Testis (tissue), 3 donors: Measurements from ENCODE around the gene C16orf89. TPM values are rescaled to one million over a fixed set of nuclear protein-coding genes. Genes with fewer than 3 reads are reported as not detected.

Experiments
- DNase-seq: peaks from one replicate; pipeline ENCODE4 v3.0.0-alpha.2; 2019
- H3K27ac ChIP-seq, 2 donors: fragments of 200-600 bp; sonication (generic); one replicate each; pipeline ENCODE4 v1.5.1; 2019
- H3K27me3 ChIP-seq: fragments of 200-600 bp; sonication (generic); one replicate; pipeline ENCODE4 v1.5.1; 2019
- H3K36me3 ChIP-seq: fragments of 200-600 bp; sonication (generic); one replicate; pipeline ENCODE4 v1.5.1; 2017; ENCODE audit warnings: low read depth; ENCODE audit errors: missing control alignments
- H3K4me1 ChIP-seq: fragments of 200-600 bp; sonication (generic); one replicate; pipeline ENCODE4 v1.5.1; 2019
- H3K4me3 ChIP-seq, 2 donors: fragments of 200-600 bp; sonication (generic); one replicate each; pipeline ENCODE4 v1.5.1; 2017 to 2019
- H3K9me3 ChIP-seq: fragments of 200-600 bp; sonication (generic); one replicate; pipeline ENCODE4 v1.5.1; 2017
- CTCF ChIP-seq, 3 experiments: fragments of 450-650 bp in 2 of 3; fragments of 200-600 bp in 1 of 3; sonication (generic) in 1 of 3; IDR thresholded peaks; one replicate each; pipeline ENCODE4 v1.5.1; 2016 to 2019; ENCODE audit warnings: antibody characterized with exemption in 3 of 3, mild to moderate bottlenecking in 2 of 3, moderate library complexity in 1 of 3
- POLR2A ChIP-seq: fragments of 450-650 bp; IDR thresholded peaks from one replicate; pipeline ENCODE4 v1.6.1; 2017; ENCODE audit warnings: antibody characterized with exemption, mild to moderate bottlenecking, moderate library complexity
- WGBS, 2 donors: methylation state at CpG; one replicate each; pipeline ENCODE4 v1.1.5; 2018; 5-methylcytosine and 5-hydroxymethylcytosine counted together
- intact Hi-C: fragments of 100-400 bp; cut with DNase I; formaldehyde crosslinking; loops from one replicate; pipeline ENCODE4 v1.15.1; 2023; ENCODE audit warnings: low total_unique reads
- polyA plus RNA-seq: library from polyadenylated mRNA; stranded (reverse); fragments of 350-450 nt; fragmentation: Illumina TruSeq; extraction: RNeasy Lipid Tissue Mini Kit (QIAGEN cat#74804); gene quantifications from one replicate; pipeline ENCODE4 v1.2.3, GENCODE V29; 2014; ENCODE audit warnings: low read depth, low replicate concordance; ENCODE audit not compliant: insufficient read depth
- total RNA-seq, 2 donors: library from RNA; depleted of rRNA; stranded (reverse); fragments of >200 nt; gene quantifications; one replicate each; pipeline ENCODE4 v1.2.3, GENCODE V29; 2016

Gene C16orf89
- total and polyA plus RNA-seq, 3 donors from 2014 or later = 1.2 to 10.8 (median 2.4) TPM

- no peaks in the 10 kb centered on the region for H3K9me3 ChIP-seq
- H3K36me3 ChIP-seq = no peaks in the 10 kb centered on the region
- no peak overlapping the region for H3K4me3 ChIP-seq
- DNase-seq = no peak
- intact Hi-C loops = no loop called here
- TF ChIP-seq CTCF (IDR thresholded peaks at IDR 0.05) (no peak), POLR2A (no peak)
- no peak overlapping the region for H3K27ac ChIP-seq
- H3K4me1 ChIP-seq = peaks cover 14% of the 10 kb centered on the region
- 77 to 81% methylated on average over 22 of the region's 22 CpGs for WGBS, 2 donors
- no peaks in the 10 kb centered on the region for H3K27me3 ChIP-seq
These were observed 59.2 kb downstream of the C16orf89 start for GRCh38 chr16:5006348-5007193.

GRCh38 chr16:5005916-5006315 is 59.8 kb downstream of the C16orf89 start:
- Histone ChIP-seq H3K4me1 (peaks cover 14% of the 10 kb centered on the region), H3K27ac (no peak overlapping the region), H3K9me3 (no peaks in the 10 kb centered on the region), H3K4me3 (no peak overlapping the region), H3K36me3 (no peaks in the 10 kb centered on the region), H3K27me3 (no peaks in the 10 kb centered on the region)
- intact Hi-C loops = no loop called here
- DNase-seq = no peak
- WGBS, 2 donors = 83% methylated on average over 4 of the region's 4 CpGs
- no peak for TF ChIP-seq CTCF (IDR thresholded peaks at IDR 0.05)
- no peak for TF ChIP-seq POLR2A

- DNase-seq = no peak
- H3K4me1 ChIP-seq = peaks cover 14% of the 10 kb centered on the region
- no peaks in the 10 kb centered on the region for H3K9me3 ChIP-seq
- TF ChIP-seq POLR2A (no peak), CTCF (IDR thresholded peaks at IDR 0.05) (no peak)
- intact Hi-C loops = no loop called here
- H3K27ac ChIP-seq = no peak overlapping the region
- no peaks in the 10 kb centered on the region for H3K27me3 ChIP-seq
- H3K4me3 ChIP-seq = no peak overlapping the region
- H3K36me3 ChIP-seq = no peaks in the 10 kb centered on the region
- WGBS, 2 donors = 64 to 75% methylated on average over 4 to 5 of the region's 5 CpGs
These were observed 61.4 kb downstream of the C16orf89 start for GRCh38 chr16:5004311-5004710.

- no peaks in the 10 kb centered on the region for H3K36me3 ChIP-seq
- peaks cover 14% of the 10 kb centered on the region for H3K4me1 ChIP-seq
- H3K27ac ChIP-seq = no peak overlapping the region
- TF ChIP-seq POLR2A (no peak), CTCF (IDR thresholded peaks at IDR 0.05) (no peak)
- DNase-seq = no peak
- H3K4me3 ChIP-seq = no peak overlapping the region
- 81 to 86% methylated on average over 10 of the region's 10 CpGs for WGBS, 2 donors
- intact Hi-C loops = no loop called here
- H3K27me3 ChIP-seq = no peaks in the 10 kb centered on the region
- no peaks in the 10 kb centered on the region for H3K9me3 ChIP-seq
These were observed 61.9 kb downstream of the C16orf89 start for GRCh38 chr16:5003828-5004227.

GRCh38 chr16:5003211-5003610 is 62.5 kb downstream of the C16orf89 start:
- no peak for DNase-seq
- H3K27me3 ChIP-seq = no peaks in the 10 kb centered on the region
- H3K27ac ChIP-seq = no peak overlapping the region
- intact Hi-C loops = no loop called here
- TF ChIP-seq POLR2A = no peak
- no peak for TF ChIP-seq CTCF (IDR thresholded peaks at IDR 0.05)
- WGBS, 2 donors = 54 to 85% methylated on average over 4 to 12 of the region's 12 CpGs
- no peaks in the 10 kb centered on the region for H3K9me3 ChIP-seq
- no peak overlapping the region for H3K4me3 ChIP-seq
- H3K4me1 ChIP-seq = peaks cover 14% of the 10 kb centered on the region
- no peaks in the 10 kb centered on the region for H3K36me3 ChIP-seq
